Measurements from ENCODE around the gene HSD3B7.

Gene HSD3B7

DNA sequence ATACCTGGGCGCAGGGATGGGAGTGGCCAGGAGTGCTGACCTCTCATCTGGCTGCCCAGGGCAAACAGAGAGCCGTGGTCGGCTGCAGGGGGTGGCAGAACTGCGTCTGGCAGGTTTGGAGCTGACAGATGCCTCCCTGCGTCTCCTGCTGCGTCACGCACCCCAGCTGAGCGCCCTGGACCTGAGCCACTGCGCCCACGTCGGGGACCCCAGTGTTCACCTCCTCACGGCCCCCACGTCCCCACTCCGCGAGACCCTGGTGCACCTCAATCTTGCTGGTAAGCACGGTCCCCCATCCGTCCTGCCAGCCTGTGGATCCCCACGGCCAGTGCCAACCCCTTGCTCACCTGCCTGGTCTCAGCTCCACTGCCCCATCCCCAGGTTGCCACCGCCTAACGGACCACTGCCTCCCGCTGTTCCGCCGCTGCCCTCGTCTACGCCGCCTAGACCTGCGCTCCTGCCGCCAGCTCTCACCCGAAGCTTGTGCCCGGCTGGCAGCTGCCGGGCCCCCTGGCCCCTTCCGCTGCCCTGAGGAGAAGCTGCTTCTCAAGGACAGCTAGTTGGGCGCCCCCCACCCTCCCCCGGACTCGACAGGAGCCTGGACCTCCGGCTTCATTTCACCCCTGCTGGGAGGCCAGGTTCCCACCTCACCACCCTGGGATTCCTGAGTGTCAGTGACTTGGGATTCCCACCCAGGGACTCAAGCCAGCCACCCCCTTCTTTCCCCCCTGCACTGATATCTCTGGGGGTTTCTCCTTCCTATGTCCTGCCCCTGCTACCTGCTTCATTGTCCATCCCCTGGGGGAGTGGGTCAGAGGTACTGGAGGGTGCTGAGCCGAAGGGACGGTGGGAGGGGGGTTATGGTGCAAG lies 38.1 kb upstream of the HSD3B7 start:
- TF ChIP-seq FOXP2 (optimal IDR thresholded peaks at IDR 0.05; ENCODE audit: borderline replicate concordance, extremely low read depth, extremely low read length, insufficient read depth) (no peak), SIN3A (IDR thresholded peaks at IDR 0.05; ENCODE audit: borderline replicate concordance, insufficient read depth, low read length) (no peak), TAF1 (IDR thresholded peaks at IDR 0.05; ENCODE audit: borderline replicate concordance, insufficient read depth, low read length) (no peak), POLR2AphosphoS5 (IDR thresholded peaks at IDR 0.05; ENCODE audit: low read depth, low read length) (no peak)
- TF ChIP-seq, protein P1, sequence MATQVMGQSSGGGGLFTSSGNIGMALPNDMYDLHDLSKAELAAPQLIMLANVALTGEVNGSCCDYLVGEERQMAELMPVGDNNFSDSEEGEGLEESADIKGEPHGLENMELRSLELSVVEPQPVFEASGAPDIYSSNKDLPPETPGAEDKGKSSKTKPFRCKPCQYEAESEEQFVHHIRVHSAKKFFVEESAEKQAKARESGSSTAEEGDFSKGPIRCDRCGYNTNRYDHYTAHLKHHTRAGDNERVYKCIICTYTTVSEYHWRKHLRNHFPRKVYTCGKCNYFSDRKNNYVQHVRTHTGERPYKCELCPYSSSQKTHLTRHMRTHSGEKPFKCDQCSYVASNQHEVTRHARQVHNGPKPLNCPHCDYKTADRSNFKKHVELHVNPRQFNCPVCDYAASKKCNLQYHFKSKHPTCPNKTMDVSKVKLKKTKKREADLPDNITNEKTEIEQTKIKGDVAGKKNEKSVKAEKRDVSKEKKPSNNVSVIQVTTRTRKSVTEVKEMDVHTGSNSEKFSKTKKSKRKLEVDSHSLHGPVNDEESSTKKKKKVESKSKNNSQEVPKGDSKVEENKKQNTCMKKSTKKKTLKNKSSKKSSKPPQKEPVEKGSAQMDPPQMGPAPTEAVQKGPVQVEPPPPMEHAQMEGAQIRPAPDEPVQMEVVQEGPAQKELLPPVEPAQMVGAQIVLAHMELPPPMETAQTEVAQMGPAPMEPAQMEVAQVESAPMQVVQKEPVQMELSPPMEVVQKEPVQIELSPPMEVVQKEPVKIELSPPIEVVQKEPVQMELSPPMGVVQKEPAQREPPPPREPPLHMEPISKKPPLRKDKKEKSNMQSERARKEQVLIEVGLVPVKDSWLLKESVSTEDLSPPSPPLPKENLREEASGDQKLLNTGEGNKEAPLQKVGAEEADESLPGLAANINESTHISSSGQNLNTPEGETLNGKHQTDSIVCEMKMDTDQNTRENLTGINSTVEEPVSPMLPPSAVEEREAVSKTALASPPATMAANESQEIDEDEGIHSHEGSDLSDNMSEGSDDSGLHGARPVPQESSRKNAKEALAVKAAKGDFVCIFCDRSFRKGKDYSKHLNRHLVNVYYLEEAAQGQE (IDR thresholded peaks at IDR 0.05; ENCODE audit: insufficient read depth in 1 of 2, low read depth in 2 of 2, low read length in 2 of 2): no peak

DNA sequence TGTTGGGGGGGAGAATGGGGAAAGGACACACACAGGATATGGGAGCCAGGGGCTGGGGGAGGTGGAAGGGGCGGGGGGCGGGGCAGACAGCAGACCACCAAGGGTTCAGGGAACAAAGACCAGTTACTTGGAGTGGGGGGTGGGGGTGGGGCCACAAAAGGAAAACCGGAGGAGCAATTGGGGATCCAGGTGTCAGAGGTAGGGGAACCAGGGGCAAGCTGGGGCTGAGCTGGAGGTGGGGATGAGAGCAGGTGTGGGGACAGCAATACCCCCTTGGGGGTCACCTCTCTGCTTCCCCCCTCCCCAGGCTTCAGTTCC lies 37.5 kb upstream of the HSD3B7 start:
- TF ChIP-seq TAF1 (IDR thresholded peaks at IDR 0.05; ENCODE audit: borderline replicate concordance, insufficient read depth, low read length) (no peak), POLR2AphosphoS5 (IDR thresholded peaks at IDR 0.05; ENCODE audit: low read depth, low read length) (no peak), SIN3A (IDR thresholded peaks at IDR 0.05; ENCODE audit: borderline replicate concordance, insufficient read depth, low read length) (no peak), FOXP2 (optimal IDR thresholded peaks at IDR 0.05; ENCODE audit: borderline replicate concordance, extremely low read depth, extremely low read length, insufficient read depth) (no peak)
- TF ChIP-seq, protein P1 (IDR thresholded peaks at IDR 0.05; ENCODE audit: insufficient read depth in 1 of 2, low read depth in 2 of 2, low read length in 2 of 2): no peak

DNA sequence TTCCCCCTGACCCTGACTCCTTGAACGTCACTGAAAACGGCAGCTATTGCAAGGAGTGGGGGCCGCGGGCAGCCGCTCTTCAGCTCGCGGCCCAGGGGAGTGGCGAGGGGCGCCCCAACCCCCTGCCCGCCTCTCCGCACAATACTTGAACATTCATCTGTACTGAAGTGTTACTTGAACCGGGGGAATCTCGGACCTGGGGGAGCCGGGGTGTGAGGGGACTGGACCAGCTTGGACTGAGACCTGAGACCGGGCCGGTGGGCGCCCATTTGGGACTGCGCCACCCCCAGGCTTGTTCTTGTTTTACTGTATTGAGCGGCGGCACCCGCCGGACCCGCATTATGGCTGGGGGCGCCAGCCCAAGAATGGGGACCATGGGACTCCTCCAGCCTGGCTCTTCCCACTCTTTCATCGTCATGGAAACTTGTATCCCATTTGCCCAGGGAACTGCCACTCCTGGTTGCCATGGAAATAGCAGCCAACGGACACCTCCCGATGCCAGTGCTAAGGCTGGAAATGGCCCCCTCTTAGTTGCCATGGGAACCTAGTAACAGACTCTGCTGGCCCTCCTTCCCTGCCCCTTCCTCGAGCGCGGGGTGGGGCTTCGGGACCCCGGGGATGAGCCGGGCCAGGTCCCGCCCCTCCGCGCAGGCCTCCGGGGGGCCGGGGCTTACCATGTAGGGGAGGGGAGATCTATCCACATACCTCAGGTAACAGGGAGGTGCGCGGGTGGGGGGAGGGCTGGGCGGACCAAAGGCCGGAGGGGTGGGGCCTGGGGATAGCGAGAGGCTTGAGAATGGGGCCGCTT lies 36.9 kb upstream of the HSD3B7 start:
- TF ChIP-seq POLR2AphosphoS5 (IDR thresholded peaks at IDR 0.05; ENCODE audit: low read depth, low read length) (no peak), SIN3A (IDR thresholded peaks at IDR 0.05; ENCODE audit: borderline replicate concordance, insufficient read depth, low read length) (no peak), TAF1 (IDR thresholded peaks at IDR 0.05; ENCODE audit: borderline replicate concordance, insufficient read depth, low read length) (no peak), FOXP2 (optimal IDR thresholded peaks at IDR 0.05; ENCODE audit: borderline replicate concordance, extremely low read depth, extremely low read length, insufficient read depth) (no peak)
- TF ChIP-seq, protein P1 (IDR thresholded peaks at IDR 0.05; ENCODE audit: insufficient read depth in 1 of 2, low read depth in 2 of 2, low read length in 2 of 2): no peak

DNA sequence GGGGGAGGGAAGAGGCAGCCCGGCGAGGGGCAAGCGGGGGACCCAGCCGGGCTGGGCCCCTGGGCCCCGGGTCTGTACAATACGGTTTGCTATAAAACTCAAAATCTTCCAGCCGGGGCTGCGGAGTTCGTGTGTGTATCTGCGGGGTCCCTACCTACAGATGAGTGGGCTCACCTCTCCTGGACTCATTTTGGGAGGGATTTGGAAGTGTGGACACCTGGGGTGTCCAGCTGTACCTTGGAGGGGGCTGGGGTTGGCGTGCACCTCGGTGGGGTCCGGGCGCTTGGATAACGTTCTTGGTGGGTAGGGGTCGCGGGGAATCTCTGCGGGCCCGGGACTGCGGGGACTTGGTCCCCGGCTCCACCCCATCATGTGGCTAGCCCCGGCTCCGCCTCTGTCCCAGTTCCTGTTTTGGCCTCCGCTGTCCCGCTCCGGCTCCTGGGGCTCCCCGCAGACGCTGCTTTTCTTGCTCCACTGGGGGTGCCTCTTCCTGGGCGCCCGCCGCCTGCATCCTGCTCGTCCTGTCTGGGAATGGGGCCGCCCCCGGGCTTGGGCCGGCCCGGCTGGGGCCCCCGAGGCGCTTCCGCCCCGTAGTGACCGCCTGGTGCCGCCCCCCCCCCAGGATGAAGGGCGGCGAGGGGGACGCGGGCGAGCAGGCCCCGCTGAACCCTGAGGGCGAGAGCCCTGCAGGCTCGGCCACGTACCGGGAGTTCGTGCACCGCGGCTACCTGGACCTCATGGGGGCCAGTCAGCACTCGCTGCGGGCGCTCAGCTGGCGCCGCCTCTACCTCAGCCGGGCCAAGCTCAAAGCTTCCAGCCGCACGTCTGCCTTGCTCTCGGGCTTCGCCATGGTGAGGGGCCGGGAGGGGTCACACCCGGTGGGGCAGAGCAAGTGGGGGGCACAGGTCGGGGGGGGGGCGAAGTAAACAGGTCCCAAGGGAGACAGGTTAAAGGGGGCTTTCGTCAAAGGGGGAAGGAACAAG lies 36.0 kb upstream of the HSD3B7 start, which contains the start of gene ORAI3:
Gene ORAI3, plus strand, starts transcription at position 402 of the 983 bp plus-strand sequence. Its CDS starts 222 bp downstream, at position 624.
- TF ChIP-seq POLR2AphosphoS5 (IDR thresholded peaks at IDR 0.05; ENCODE audit: low read depth, low read length): no peak
- TF ChIP-seq TAF1 (IDR thresholded peaks at IDR 0.05; ENCODE audit: borderline replicate concordance, insufficient read depth, low read length): no peak
- no peak for TF ChIP-seq FOXP2 (optimal IDR thresholded peaks at IDR 0.05; ENCODE audit: borderline replicate concordance, extremely low read depth, extremely low read length, insufficient read depth)
- no peak; the same call in 1 of the 2 replicates for TF ChIP-seq SIN3A (IDR thresholded peaks at IDR 0.05; ENCODE audit: borderline replicate concordance, insufficient read depth, low read length)
- TF ChIP-seq, protein P1 (IDR thresholded peaks at IDR 0.05; ENCODE audit: insufficient read depth in 1 of 2, low read depth in 2 of 2, low read length in 2 of 2): no peak

Measured in PFSK-1 (cell line).